Aorta (tissue), 5 donors: ENCODE results near the gene BGN. TPM values are rescaled to one million over a fixed set of nuclear protein-coding genes. Genes with fewer than 3 reads are reported as not detected.

Experiments used
- ATAC-seq: fragments of 200-7000 bp; cut with Tn5 transposase; one replicate; pipeline ENCODE4 v1.9.1; 2022; ENCODE audit warnings: moderate library complexity; ENCODE audit not compliant: low FRiP score
- DNase-seq, 2 donors: peaks; one replicate each; pipeline ENCODE4 v3.0.0-alpha.2; 2020
- H3K27ac ChIP-seq, 2 donors: one replicate each; pipeline ENCODE4 v1.5.1; 2013; ENCODE audit warnings: low read length in 2 of 2, mild to moderate bottlenecking in 2 of 2, moderate library complexity in 2 of 2, control low read depth in 1 of 2, inconsistent platforms in 1 of 2, low read depth in 1 of 2
- H3K27me3 ChIP-seq, 2 donors: one replicate each; pipeline ENCODE4 v1.6.1; 2013; ENCODE audit warnings: control low read depth in 1 of 2, low read length in 1 of 2, mild to moderate bottlenecking in 1 of 2, moderate library complexity in 1 of 2; ENCODE audit not compliant: insufficient read depth in 2 of 2, control insufficient read depth in 1 of 2
- H3K36me3 ChIP-seq, 2 donors: one replicate each; pipeline ENCODE4 v1.6.1; 2013; ENCODE audit warnings: control low read depth in 1 of 2, low read length in 1 of 2, mild to moderate bottlenecking in 1 of 2; ENCODE audit not compliant: insufficient read depth in 2 of 2, control insufficient read depth in 1 of 2
- H3K4me1 ChIP-seq, 2 donors: one replicate each; pipeline ENCODE4 v1.6.1; 2013; ENCODE audit warnings: low read length in 2 of 2, control low read depth in 1 of 2, mild to moderate bottlenecking in 1 of 2, moderate library complexity in 1 of 2; ENCODE audit not compliant: insufficient read depth in 2 of 2, control insufficient read depth in 1 of 2
- H3K4me3 ChIP-seq, 2 donors: one replicate each; pipeline ENCODE4 v1.5.1; 2013; ENCODE audit warnings: low read length in 2 of 2, control low read depth in 1 of 2, mild to moderate bottlenecking in 1 of 2
- H3K9me3 ChIP-seq: one replicate; pipeline ENCODE4 v1.6.1; 2013; ENCODE audit warnings: mild to moderate bottlenecking, low read length; ENCODE audit not compliant: control insufficient read depth
- WGBS, 2 donors: extraction: QIAGEN DNeasy Blood & Tissue Kit; methylation state at CpG; one replicate each; pipeline ENCODE4 v1.1.7; 2013; 5-methylcytosine and 5-hydroxymethylcytosine counted together
- intact Hi-C, 2 donors: fragments of 100-400 bp; cut with DNase I; formaldehyde crosslinking; loops; one replicate each; pipeline versions ENCODE4 v1.14.2 to v1.15.0; 2022
- polyA plus RNA-seq, 2 donors: library from polyadenylated mRNA; stranded (reverse); fragments of 200-250 nt; gene quantifications; one replicate each; pipeline ENCODE4 v1.2.3, GENCODE V29; 2013
- total RNA-seq, 2 donors: library from RNA; stranded (reverse); fragmentation: NEBNext Ultra II Directional; extraction: Animal tissue kit (Norgen Biotek cat#: 25700); gene quantifications; one replicate each; pipeline ENCODE4 v1.2.1, GENCODE V29; 2021
- donor health status: healthy with polysubstance abuse.
- donor health status: Bipolar disorder and iron deficiency.
- donor health status: DM: no; HTN: no; CAD: no.
- donor health status: DM: no; HTN: no; CAD: no.
- donor health status: DM: yes; HTN: yes; CAD: no.

The BGN gene
- total and polyA plus RNA-seq, 4 donors: 1,177 to 3,171 (median 1,801) TPM

DNA sequence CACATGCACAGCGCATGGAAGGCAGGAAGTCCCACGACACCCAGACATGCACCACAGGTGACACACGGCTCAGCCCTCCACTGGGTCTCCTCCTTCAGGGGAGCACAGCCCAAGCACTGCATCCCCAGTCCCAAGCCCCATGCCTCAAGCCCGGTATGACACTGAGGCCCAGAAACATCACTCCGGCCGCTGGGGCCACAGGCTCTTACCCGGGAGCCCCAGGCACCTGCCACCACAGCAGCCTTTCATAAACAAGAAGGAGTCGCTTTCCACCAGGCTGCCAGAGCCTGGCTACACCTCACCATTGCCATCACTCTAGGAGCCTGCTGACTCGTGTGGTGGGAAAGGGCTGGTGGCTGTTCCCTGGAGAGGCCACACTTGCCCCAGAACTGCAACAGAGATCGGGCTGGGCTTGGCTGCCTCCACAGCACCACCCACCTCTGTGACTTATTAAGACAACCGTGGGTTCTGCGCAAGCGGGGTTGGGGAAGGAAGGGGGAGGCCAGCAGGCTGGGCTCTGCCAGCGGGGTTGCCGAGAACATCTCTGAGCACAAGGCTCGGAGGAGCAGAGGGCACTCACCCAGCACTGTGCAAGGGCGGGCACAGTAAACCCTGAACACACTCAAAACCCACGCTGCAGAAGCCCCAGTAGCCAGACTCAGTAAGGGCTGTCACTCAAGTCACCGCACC is 28.9 kb upstream of the BGN start:
- H3K27ac ChIP-seq: no peak overlapping the region
- no peak overlapping the region for H3K4me3 ChIP-seq
- H3K9me3 ChIP-seq: no peaks in the 10 kb centered on the region
- DNase-seq (no peak), ATAC-seq (no peak)
- H3K27me3 ChIP-seq: no peaks in the 10 kb centered on the region
- WGBS, 2 donors: 86 to 88% methylated on average over 19 of the region's 19 CpGs
- no peaks in the 10 kb centered on the region for H3K4me1 ChIP-seq
- H3K36me3 ChIP-seq: no peaks in the 10 kb centered on the region
- intact Hi-C loops: loop anchor here in 1 of 2 donors (10.0 kb wide), 1 partner anchor 431 kb away; no protein-coding TSS in a partner anchor

DNA sequence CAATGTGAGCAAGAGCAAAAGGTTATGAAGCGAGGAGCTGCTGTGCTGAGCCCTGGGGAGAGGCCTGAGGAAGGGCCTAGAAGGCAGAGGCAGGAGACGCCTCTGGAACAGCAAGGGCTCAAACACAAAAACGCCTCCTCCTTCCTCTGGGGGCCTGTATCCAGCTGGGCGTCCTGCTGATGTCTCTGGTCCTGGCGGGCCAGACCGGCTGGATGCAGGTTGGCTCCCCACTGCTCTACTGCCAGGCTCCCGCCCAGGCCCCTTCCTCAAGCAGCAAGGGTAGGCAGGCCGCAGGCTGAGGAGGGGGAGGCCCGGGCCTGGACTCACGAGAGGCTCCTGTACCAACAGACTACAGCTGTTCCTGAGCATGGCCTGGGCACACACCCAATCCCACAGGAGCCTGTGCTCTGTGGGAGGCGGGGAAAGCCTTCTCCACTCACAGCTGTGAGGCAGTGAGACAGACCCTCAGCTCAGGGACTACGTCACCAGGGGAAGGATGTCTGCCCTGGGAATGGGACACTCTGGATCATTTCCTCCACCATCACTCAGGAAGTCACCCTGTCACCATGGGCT is 26.7 kb upstream of the BGN start:
- Histone ChIP-seq H3K27me3 (no peaks in the 10 kb centered on the region), H3K9me3 (no peaks in the 10 kb centered on the region), H3K36me3 (no peaks in the 10 kb centered on the region), H3K4me3 (no peak overlapping the region), H3K4me1 (no peaks in the 10 kb centered on the region), H3K27ac (no peak overlapping the region)
- intact Hi-C loops: loop anchor here in 1 of 2 donors (10.0 kb wide), 1 partner anchor 433 kb away; no protein-coding TSS in a partner anchor
- DNase-seq (no peak), ATAC-seq (no peak)
- WGBS, 2 donors: 81 to 87% methylated on average over 9 to 12 of the region's 12 CpGs

DNA sequence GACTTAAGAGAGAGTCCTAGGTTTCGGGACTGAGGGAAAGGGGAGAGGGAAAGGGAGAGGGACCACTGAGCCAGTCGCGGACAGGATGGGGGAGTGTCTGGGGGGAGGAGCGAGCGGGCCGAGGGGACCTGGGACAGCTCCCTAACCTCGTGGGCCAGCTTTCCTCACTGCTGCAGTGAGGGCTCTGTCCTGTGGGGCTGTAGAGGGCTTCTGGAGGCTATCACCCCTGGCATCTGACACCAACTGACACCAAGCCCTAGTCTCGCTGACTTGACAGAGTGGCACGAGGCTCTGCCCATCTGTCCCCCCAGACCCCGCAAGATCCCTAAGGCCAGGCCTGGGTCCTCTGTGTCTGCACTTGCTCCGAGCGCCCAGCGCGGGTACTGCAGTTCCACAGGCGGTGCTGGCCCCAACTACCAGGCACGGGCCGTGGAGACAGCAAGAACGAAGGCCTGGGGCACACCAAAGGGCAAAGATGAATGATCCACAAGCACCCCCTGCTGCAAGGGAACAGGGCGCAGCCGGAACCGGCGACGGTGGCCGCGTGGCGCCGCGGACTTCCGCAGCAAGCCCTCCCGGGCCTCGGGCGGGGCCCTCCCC is 24.9 kb upstream of the BGN start:
- no peak for DNase-seq
- H3K9me3 ChIP-seq: no peaks in the 10 kb centered on the region
- no peaks in the 10 kb centered on the region for H3K4me1 ChIP-seq
- no peaks in the 10 kb centered on the region for H3K27me3 ChIP-seq
- 1 to 25% methylated on average over 24 to 32 of the region's 32 CpGs for WGBS, 2 donors
- H3K27ac ChIP-seq: no peak overlapping the region
- peak; percentile 9 for ATAC-seq
- H3K36me3 ChIP-seq: no peaks in the 10 kb centered on the region
- peak overlapping the region in 1 of 2 donors; percentile 60 for H3K4me3 ChIP-seq
- intact Hi-C loops: loop anchor here in 1 of 2 donors (2.0 to 10.0 kb wide), 2 partner anchors 37 to 435 kb away; no protein-coding TSS in a partner anchor

DNA sequence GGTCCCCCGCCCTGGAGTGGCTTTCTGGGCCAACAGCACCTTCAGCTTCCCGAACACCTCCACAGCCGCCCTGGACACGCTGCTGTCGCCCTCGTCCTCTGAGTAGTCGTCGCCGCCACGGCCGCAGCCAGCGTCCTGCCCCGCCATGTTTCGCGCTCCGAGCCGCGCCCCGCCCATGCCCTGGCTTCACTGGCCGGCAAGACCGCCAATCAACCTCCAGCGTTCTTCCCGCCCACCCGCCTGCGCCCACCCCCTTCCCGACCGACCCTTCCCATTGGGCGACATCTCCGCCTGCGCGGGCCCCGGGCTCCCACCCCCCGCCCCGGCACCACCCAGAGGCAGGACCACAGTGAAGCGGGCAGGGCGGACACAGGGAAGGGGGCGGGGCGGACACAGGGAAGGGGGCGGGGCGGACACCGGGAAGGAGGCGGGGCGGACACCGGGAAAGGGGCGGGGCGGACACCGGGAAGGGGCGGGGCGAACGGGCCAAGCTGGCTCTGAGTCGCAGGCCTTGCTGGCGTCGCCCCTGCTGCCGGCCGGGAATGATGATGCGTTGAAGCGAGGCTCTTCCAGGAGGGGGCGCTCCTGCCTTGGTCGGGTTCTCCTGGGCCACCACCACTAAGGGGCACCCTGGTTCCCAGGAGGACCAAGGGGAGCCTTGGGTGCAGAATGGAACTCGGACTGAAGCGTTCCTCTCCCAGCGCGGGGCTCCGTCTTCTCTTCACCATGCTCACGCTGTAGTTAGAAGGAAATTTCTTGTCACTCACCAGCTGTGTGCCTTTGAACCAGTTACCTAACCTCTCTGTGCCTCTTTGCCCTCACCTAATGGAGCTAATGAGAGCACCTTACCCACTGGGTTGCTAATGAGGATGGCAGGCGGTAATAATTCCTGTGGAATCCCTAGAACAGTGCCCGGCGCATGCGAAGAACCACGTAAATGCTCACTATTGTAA is 24.1 kb upstream of the BGN start, which contains the start of gene HAUS7:
Gene HAUS7 (minus strand): TSS at position 166 of the 953 bp plus-strand sequence. CDS start 19 bp downstream, at position 147.
- DNase-seq: peak; percentile 93 to 96
- H3K27ac ChIP-seq: peak within 1 kb of the TSS in 1 of 2 donors; percentile 55
- intact Hi-C loops: loop anchor here (1.0 to 2.0 kb wide), 3 partner anchors 26 to 37 kb away; no protein-coding TSS in a partner anchor
- H3K9me3 ChIP-seq: no peaks in the 10 kb centered on the region
- no peaks in the 10 kb centered on the region for H3K4me1 ChIP-seq
- H3K27me3 ChIP-seq: no peaks in the 10 kb centered on the region
- no peaks in the 10 kb centered on the region for H3K36me3 ChIP-seq
- peak; percentile 87 for ATAC-seq
- 6 to 26% methylated on average over 50 to 70 of the region's 70 CpGs for WGBS, 2 donors
- H3K4me3 ChIP-seq: peak within 1 kb of the TSS in 1 of 2 donors; percentile 60

DNA sequence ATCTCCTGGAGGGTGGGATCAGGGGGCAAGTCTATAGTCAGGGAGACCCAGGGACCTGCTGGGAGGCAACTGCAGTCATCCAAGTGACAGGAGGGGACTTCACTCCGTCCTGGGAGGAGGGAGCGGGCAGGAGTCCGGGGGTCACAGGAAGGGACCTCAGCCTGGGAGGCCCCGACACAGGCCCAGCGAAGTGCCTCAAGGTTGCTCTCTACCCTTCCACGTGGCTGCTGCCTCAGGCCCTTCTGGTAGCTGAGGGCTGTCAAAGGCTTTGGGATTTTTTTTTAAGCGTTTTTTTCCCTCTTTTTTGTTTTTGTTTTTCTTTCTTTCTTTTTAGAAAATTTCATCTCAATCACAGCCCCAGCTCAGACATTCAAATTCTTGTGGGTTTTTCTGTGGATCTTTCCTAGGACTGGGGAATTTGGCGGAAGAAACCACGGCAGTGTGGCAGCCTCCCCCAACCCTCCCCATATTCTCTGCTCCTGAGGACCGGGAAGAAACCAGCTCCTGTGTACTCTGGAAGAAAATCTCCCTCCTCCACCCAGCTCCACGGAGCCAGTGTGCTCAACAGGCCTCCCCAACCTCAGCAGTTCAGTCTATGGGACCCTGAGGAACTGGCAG is 23.0 kb upstream of the BGN start:
- DNase-seq (no peak), ATAC-seq (no peak)
- H3K9me3 ChIP-seq: no peaks in the 10 kb centered on the region
- no peak overlapping the region for H3K4me3 ChIP-seq
- intact Hi-C loops: loop anchor here (1.0 to 2.0 kb wide), 3 partner anchors 25 to 36 kb away; no protein-coding TSS in a partner anchor
- peak overlapping the region in 1 of 2 donors; percentile 55 for H3K27ac ChIP-seq
- H3K4me1 ChIP-seq: no peaks in the 10 kb centered on the region
- WGBS, 2 donors: 17 to 39% methylated on average over 11 of the region's 11 CpGs
- H3K27me3 ChIP-seq: no peaks in the 10 kb centered on the region
- H3K36me3 ChIP-seq: no peaks in the 10 kb centered on the region

DNA sequence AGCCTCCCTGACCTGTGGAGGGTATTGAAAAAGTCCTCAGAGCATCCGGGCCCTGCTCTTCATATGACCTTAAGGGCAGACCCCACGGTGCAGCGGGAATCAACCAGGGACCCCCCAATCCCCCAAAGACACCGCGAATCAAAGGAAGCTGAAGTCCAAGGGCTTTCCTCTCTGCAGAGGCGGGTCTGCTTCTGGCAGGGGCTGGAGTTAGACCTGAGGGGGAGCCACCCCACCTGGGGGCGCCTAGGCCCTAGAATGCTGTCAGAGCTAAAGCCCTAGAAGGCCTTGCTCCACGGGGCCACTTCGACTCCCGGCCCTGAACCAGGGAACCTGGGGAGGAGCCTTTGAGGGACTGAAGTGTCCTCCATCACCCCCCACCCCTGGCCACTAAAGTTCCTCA is 21.7 kb upstream of the BGN start:
- intact Hi-C loops: no loop called here
- 86 to 95% methylated on average over 10 of the region's 10 CpGs for WGBS, 2 donors
- Histone ChIP-seq H3K4me3 (no peak overlapping the region), H3K36me3 (no peaks in the 10 kb centered on the region), H3K27me3 (no peaks in the 10 kb centered on the region), H3K27ac (peak overlapping the region in 1 of 2 donors; percentile 37), H3K9me3 (no peaks in the 10 kb centered on the region), H3K4me1 (no peaks in the 10 kb centered on the region)
- ATAC-seq: no peak
- DNase-seq: no peak

DNA sequence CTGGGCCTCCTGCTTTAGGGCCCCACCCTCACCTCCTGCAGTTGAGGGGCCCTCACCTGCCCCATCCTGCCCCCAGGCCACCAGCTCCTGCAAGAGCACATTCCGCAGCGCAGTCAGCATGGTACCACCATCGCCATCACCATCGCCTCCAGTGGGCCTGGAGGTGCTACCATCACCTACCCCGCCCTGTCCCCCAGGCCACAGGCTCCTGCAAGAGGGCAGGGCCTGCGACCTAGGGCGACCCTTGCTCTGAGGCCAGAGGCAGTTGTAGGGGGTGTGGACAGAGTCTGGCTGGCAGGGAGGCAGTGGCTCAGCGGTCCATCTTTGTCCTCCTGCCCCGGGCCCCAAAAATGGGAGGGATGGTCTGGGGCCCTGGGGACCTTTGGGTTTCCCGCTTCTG is 20.5 kb upstream of the BGN start:
- no peaks in the 10 kb centered on the region for H3K27me3 ChIP-seq
- H3K9me3 ChIP-seq: no peaks in the 10 kb centered on the region
- H3K4me3 ChIP-seq: no peak overlapping the region
- ATAC-seq (no peak), DNase-seq (no peak)
- peak overlapping the region in 1 of 2 donors; percentile 34 for H3K27ac ChIP-seq
- intact Hi-C loops: no loop called here
- H3K4me1 ChIP-seq: no peaks in the 10 kb centered on the region
- 63 to 71% methylated on average over 10 of the region's 10 CpGs for WGBS, 2 donors
- H3K36me3 ChIP-seq: no peaks in the 10 kb centered on the region

DNA sequence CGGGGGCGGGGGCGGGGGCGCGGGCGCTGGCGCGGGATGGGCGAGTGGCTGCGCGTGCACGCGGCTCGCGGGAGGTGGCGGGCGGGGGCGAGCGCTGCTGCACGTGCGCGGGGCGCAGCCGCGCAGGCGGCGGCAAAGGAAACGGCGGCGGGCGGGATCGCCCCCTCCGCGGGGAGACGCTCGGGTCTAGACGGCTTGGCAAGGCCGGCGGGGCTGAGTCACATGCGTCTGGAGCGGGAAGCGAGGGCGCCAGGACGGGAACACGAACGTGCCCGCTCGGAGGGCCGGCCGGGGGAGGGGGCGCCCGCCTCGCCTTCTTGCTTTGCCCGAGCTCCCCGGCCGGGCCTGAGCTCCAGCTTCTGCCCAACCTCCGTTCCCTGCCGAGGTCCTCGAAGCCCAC is 20.1 kb upstream of the BGN start:
- ATAC-seq (peak; percentile 30), DNase-seq (peak; percentile 92 to 96)
- intact Hi-C loops: no loop called here
- Histone ChIP-seq H3K4me3 (no peak overlapping the region), H3K36me3 (no peaks in the 10 kb centered on the region), H3K27ac (peak overlapping the region in 1 of 2 donors; percentile 89), H3K9me3 (no peaks in the 10 kb centered on the region), H3K27me3 (no peaks in the 10 kb centered on the region), H3K4me1 (no peaks in the 10 kb centered on the region)
- WGBS, 2 donors: 0 to 25% methylated on average over 33 to 59 of the region's 59 CpGs
